GM18867 (cell line): ENCODE measurements around the gene RPS3.
"Not testable (repeated sequence)": the region's sequence is repeated elsewhere in the genome, so short reads cannot be mapped to it uniquely, and the experiment has no call there.

Experiments used
- ATAC-seq: cut with Tn5 transposase; IDR thresholded peaks from one replicate; pipeline ENCODE4 v1.9.1; 2021; ENCODE audit warnings: mild to moderate bottlenecking, moderate library complexity; ENCODE audit not compliant: unreplicated experiment

Gene RPS3

DNA sequence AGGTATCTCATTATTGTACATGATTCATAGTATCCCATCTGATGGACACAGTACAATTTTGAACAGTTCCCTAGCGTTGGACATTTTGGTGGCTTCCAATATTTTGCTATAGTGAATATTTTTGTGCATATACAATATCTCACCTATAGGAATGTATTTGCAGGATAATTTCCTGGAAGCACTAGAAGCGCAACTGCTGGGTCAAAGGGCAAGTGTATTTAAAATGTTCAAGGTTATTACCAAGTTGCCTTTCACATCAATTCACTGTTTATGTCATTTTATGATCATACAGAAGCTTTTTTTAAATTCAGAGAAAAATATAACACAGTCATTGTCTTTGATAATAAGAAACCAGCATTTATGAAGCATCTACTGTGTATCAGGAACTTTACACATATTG, 19.1 kb upstream of the RPS3 start:
- no peak for ATAC-seq

GRCh38 chr11:75380716-75381420, 18.4 kb upstream of the RPS3 start:
- ATAC-seq: no peak

- no peak for ATAC-seq
Measured at GRCh38 chr11:75383246-75383645, 16.1 kb upstream of the RPS3 start.

GRCh38 chr11:75384438-75385080, 14.8 kb upstream of the RPS3 start:
- ATAC-seq: no peak

DNA sequence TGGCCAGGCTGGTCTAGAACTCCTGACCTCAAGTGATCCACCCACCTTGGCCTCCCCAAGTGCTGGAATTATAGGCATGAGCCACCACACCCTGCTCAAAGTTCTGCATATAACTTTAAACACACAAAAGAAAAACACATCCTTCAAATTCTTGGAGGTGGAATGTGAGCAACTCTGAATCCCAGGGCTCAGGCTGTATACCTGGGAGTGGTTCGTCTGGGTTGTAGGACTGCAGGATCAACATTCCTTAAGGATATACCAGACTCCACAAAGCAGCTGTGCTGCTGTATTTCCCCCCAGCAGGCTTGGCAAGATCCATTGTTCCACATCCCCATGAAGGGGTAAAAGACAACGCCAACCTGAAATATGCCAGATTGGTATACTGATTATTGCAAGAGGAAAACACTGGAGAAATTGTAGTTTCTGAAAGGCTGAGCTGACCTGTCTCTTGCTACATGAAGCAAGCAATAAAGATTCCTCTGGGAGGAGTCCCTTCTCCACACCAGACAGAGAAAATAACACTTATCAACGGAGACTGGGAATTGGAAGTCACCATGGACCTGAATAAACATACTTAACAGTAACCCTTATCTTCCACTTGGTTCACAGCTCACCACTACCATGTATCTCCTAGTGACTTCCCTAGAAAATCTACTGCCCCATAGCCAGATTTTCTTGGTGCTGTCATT, 12.2 kb upstream of the RPS3 start:
- no peak for ATAC-seq

DNA sequence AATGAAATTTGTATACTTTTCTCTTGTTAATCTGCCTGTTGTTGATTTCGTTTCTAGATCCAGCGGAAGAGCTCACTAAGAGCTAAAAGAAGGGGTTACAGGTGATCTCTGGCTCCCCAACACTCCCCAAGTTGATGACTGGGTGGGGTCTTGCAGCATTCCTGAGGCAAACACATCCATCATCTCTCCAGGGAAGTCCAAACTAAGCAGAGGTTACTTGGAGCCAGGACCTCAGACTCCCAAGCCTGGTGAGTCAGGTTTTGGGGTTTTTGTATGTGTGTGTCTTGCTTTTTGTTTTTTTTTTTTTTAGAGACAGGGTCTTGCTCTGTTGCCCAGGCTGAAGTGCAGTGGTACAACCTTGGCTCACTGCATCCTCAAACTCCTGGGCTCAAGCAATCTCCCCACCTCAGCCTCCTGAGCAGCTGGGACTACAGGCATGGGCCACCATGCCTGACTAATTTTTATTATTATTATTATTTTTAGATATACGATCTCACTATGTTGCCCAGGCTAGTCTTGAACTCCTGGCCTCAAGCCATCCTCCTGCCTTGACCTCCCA, 11.5 kb upstream of the RPS3 start:
- no peak for ATAC-seq

GRCh38 chr11:75388386-75389275, 10.7 kb upstream of the RPS3 start:
- ATAC-seq: no peak

- no peak for ATAC-seq
Measured at GRCh38 chr11:75389276-75389605, 10.1 kb upstream of the RPS3 start.

- ATAC-seq: no peak
Measured at GRCh38 chr11:75389925-75390324, 9.4 kb upstream of the RPS3 start.

DNA sequence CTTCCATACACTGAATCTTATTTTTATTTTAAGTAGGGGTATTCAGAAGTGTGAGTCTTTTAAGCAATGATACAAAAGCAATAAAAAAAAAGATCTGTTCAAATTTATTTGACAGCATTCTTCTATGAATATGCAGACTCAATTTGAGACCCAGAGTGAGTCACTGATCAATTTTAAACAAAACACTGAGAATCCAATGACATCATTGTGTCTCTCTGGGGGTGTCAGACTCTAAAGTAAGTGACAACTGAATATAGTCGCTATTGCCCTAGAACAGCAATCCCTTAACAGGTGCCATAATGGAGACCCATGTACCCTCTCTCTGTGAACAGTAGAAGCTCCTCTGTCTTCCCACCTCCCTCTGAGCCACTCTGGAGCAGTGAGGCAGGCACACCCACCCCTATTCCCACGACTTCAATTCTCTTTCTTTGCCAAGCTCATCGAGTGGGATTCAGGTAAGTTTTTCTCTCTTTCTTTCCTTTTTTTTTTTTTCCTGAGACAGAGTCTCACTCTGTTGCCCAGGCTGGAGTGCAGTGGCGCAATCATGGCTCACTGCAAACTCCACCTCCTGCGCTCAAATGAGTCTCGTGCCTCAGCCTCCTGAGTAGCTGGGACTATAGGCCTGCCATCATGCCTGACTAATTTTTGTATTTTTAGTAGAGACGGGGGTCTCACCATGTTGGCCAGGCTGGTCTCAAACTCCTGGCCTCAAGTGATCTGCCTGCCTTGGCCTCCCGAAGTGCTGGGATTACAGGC, 5.1 kb upstream of the RPS3 start:
- ATAC-seq: no peak

GRCh38 chr11:75398906-75399305, 412 bp upstream of the RPS3 start:
- no peak for ATAC-seq

DNA sequence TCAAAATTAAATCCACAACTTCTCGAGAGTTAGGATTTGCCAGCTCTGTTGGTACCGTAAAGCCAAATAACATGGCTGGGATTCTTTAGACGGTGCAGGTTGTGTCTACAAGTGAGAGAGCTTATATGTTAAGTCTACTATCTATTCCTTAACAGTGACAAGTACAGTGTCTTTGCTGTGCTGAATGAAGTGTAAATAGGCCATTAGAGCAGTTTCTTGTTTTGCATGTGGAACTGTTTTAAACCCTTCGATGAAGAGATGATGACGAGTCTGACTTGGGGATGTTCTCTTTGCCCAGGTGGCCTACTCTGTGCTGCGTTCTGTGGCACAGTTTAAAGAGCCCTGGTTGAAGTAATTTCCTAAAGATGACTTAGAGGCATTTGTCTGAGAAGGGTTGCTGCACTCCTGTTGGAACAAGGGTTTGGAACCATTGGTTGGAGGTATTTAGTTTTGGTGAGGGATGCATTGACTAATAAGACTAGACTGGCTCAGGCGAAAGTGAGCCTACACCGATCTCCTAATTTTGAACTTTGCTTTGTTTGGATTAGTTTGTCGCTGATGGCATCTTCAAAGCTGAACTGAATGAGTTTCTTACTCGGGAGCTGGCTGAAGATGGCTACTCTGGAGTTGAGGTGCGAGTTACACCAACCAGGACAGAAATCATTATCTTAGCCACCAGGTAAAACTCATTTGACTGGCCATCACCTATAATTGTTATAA, 988 bp downstream of the RPS3 start:
- ATAC-seq: no peak

DNA sequence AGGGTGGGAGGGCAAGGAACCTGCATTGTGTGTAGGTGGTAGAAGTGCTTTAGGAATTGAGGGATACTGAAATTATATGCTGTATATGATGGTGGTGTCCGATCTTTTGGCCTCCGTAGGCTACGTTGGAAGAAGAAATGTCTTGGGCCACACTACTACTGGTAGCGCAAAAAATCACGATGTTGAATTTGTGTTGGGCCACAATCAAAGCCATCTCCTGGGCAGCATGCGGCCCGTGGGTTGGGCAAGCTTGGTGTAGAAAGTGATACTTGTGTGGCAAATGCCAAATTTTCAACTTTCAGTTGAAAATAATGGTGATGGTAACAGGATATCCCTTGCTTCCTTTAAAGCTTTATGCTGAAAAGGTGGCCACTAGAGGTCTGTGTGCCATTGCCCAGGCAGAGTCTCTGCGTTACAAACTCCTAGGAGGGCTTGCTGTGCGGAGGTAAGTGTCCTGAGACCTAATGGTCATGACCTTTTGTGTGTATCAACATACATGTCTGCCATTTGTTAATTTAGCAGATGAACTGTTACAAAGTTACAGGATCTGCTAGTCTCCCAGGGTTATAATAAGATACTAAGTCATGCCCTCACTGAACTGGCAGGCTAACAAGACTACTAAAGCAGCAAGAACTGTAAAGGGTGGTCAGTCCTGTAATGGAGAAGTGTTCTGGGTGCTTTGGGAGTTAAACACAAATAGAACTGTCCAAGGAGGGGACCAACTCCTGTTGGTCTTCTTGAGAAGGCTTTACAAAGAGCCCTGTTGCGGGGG, 2.9 kb downstream of the RPS3 start:
- ATAC-seq: no peak

DNA sequence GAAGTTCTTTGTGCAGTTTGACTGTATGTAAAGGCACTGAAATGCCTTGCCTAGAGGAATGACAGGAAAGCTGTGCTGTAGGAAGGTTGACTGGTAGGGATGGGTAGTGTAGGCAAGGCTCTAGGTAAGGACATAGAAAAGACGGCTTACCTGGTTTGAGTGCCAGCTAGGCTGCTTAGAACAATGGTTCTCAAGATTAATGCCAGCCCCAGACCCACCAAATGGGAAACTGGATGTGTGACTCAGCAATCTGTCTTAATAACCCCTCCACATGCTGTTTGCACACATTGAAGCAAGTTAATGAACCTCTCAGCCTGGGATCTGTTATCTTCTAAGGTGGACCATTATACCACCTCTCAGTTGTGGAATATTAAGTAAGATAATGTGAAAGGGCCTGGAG, 3.7 kb downstream of the RPS3 start:
- no peak for ATAC-seq

DNA sequence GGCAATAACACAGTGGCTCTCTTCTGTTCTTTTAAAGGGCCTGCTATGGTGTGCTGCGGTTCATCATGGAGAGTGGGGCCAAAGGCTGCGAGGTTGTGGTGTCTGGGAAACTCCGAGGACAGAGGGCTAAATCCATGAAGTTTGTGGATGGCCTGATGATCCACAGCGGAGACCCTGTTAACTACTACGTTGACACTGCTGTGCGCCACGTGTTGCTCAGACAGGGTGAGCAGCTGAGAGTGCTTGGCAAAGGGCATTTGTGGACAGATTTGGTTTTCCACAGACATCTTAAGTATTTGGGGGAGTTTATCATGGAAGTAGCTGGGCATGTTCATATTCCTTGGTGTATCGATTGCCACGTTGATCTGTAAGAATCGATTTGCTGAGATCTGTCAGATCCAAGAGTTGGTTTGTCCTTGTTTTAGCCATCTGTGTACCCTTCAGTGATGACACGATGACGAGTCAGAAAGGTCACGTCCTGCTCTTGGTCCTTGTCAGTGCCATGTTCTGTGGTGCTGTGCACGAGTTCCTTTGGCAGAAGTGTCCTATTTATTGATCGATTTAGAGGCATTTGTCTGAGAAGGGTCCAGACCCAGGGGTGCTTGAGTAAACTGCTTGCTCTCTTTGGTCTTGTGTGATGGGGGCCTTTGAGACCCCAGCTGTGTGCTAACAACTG, 4.8 kb downstream of the RPS3 start:
- ATAC-seq: no peak

DNA sequence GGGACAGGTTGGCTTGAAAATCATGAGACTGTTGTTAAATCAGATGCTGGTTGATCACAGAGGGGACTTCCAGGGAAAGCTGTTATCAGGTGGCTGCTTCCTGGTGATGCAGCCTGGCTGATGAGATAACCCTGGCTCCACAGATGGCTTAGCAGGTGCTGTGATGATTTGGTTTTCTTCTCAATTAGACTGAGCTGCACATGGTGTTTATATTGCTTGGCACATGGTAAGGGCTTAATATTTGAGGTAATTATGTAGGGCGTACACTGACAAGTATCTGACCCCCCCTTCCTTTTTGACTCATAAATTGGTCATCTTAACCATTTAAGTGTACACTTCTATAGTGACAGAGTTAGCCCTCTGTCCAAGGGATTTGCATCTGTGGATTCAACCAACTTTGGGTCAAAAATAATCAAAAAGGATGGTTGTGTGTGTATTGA, 7.0 kb downstream of the RPS3 start:
- no peak for ATAC-seq

GRCh38 chr11:75408957-75409219, 9.6 kb downstream of the RPS3 start:
- no peak for ATAC-seq

- ATAC-seq: not testable (repeated sequence)
Measured at GRCh38 chr11:75409971-75410370, 10.7 kb downstream of the RPS3 start.

- ATAC-seq: not testable (repeated sequence)
Measured at GRCh38 chr11:75413146-75413545, 13.8 kb downstream of the RPS3 start.
